Measurements from ENCODE around the gene MAGI1. TPM values are rescaled to one million over a fixed set of nuclear protein-coding genes. Genes with fewer than 3 reads are reported as not detected.
"Not testable (repeated sequence)": the region's sequence is repeated elsewhere in the genome, so short reads cannot be mapped to it uniquely, and the experiment has no call there.

MAGI1 gene
- 39.1 TPM for total RNA-seq

DNA sequence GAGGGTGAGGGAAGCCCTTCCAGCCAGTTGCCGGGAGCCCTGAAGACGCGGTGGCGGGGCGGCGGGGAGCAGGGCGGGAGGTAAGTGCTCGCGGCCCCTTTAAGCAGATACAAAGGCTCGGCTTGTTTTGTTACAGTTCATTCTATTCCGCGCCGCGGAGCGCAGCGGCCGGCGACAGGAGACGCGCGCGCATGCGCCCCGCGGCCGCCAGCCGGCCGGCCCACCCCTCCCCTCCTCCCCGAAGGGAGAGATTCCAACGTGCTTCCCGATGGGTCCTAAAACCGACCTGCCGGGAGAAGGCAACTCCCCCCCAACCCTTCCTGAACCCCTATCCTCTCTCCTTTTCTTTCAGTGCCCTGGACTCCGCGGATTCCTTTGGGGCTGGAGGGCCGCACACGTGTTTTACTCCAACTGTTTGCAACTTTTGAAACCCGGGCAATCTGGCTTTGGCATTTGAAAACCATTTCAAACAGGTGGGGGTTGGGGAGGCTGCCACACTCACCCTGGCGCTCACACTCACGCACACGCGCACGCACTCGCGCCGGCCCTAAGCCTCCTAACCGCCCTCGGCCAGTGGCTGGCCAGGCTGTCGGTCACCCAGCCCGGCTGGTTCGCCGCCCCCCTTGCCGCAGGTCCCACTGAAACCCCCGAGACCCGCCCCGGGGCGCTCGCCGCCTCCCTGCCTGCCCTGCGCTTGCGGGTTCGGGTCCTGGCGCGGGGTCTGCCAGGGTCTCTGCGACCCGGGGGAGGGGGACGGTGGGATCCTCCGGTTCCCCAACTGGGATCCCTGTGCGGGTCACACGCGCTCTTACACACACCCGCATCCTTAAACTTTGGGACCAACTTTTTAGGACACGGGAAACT, at the start of gene MAGI1:
MAGI1 (minus strand) TSS at position 193 of the 864 bp plus-strand sequence. CDS start 610 bp downstream, outside the sequence.
- FAIRE-seq = no peak
- DNase-seq (ENCODE audit: low spot score in 2 of 2) = peak; percentile 91 to 93

DNA sequence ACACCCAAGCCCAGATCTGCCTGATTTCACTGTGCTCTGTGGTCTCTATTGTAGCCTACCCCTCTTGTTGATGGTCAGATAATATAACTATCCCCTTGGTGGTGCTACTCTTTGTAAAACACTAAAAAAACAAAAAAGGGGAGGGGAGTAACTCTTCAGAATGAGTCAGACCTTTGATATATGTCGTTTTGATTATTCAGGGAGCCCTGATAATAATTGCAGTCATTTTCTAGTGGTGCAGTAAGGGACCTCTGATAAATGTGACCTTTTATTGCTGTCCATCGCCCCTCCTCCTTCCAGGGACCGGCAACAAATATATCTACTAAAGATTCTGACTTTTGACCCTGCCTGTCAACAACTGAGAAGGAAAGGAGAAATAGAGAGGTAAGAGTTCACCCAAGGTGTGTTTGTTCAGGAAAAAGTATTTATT, 45.1 kb upstream of the MAGI1 start:
- no peak for FAIRE-seq
- DNase-seq (ENCODE audit: low spot score in 2 of 2) = no peak

DNA sequence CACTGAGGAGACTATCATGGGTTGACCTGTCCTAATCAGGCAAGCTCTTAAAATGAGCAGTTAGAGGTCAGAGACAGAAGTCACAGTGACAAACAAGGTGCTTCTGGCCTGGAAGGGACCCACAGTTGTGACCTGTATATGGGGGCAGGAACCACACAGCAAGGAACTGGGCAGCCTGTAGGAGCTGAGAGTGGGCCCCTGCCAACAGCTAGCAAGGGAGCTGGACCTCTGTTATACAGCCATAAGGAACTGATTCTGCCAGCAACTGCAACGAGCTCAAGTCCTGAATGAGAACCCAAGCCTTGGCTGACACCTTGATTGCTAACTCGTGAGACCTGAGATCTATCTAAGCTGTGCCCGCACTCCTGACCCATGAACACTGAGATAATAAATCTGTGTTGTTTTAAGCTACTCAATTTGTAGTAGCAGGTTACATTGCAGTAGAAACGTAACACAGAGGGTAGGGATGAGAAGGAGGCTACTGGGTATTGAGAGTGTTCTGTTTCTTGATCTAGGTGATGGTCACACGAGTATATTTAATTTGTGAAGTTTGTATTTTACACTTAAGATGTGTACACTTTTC, 44.5 kb upstream of the MAGI1 start:
- DNase-seq (ENCODE audit: low spot score in 2 of 2) = no peak
- FAIRE-seq = no peak

DNA sequence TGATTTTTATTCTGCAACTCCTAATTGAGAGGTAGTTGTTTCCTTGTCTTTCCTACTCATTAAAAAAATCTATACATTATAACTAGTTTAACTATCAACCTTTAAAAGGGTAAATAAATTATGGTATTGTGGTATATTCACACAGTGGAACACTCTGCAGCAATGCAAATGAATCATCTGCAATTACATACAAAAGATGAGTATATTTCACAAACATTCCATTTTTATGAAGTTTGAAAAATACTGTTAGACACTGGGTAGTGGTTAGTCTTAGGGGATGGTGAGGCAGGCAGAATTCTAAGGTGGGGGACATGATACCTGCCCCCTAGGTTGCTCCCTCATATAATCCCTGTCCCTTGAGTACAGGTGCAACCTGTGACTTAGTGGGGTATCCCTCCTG, 44.0 kb upstream of the MAGI1 start:
- no peak for FAIRE-seq
- no peak for DNase-seq (ENCODE audit: low spot score in 2 of 2)

DNA sequence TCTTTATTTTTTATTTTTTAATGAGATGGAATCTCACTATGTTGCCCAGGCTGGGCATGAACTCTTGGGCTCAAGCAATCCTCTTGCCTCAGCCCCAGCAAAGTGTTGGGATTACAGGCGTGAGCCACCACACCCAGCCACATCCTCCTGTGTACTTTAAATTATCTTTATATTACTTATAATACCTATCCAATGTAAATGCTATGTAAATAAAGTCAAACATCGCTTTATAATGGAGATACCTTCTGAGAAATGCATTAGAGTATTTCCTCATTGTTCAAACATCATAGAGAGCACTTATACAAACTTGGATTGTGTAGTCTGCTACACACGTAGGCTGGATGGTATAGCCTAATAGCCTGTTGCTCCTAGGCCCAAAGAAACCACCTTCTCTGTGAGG, 41.4 kb upstream of the MAGI1 start:
- DNase-seq (ENCODE audit: low spot score in 2 of 2) = no peak
- no peak for FAIRE-seq

DNA sequence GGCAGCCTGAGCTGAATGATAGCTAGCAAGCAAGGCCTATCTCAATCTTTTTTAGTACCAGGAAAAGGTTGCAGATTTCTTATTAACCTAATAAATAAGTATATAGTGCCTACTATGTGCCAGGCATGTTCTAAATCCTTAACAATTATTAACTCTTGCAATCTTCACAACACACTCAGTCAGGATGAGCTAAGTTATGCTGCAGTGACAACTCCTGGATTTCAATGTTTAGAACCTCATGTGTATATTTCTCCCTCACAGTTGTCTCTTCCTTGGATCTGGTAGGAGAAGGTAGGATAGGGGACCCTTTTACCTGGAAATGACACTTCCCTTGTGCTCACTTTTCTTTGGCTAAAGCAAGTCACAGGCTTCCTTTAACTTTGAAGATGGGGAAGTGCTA, 39.3 kb upstream of the MAGI1 start:
- FAIRE-seq (no peak), DNase-seq (ENCODE audit: low spot score in 2 of 2) (no peak)

DNA sequence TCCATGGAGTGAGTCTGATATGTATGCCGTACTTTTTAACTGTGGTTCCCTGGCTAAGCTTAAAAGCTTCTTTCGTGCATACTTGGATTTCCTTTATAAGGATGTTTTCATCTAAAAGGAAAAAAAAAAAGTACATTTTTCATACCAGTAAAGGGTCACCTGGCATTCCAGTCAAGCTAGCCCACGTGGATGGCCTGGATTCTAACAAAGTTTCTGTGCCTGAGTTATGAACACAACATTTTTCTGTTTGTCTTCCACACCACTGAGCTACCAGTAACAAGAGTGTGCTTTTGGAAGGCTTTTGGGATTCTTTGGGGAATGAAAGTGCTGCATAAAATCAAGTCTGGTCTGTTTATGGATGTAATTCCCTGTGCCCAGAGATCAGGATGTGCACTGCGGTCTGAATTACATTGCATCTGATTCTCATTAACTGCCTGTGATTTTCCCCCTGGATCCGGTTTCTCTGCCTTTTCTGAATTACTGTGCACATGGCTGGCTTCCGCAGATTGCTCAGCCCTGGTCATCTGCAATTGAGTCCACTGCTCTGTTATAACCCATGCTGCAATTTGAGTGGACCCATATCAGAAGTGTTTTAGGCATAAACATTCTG, 38.2 kb upstream of the MAGI1 start:
- FAIRE-seq = no peak

DNA sequence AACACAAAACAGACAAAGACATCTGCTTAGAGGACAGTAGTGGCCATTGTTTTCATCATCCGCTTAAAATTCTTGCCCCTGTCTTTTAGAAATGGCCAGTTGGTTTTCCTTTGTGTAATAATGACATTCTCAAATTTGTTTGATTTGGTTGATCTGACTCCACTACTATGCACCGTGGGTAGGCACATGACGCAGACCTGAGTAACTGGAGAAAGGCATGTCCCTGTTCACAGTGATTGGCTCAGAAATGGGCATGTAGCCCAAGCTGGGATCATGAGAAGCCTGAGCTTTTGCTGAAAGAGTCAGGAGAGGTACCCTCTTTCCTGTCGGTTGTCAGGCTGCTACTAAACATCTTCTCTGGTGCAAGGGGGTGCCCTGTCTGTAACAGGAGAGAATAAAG, 36.6 kb upstream of the MAGI1 start:
- no peak for DNase-seq (ENCODE audit: low spot score in 2 of 2)
- no peak for FAIRE-seq

More for the DNA sequence above, 38.2 kb upstream of the MAGI1 start:
- no peak for DNase-seq (ENCODE audit: low spot score in 2 of 2)

DNA sequence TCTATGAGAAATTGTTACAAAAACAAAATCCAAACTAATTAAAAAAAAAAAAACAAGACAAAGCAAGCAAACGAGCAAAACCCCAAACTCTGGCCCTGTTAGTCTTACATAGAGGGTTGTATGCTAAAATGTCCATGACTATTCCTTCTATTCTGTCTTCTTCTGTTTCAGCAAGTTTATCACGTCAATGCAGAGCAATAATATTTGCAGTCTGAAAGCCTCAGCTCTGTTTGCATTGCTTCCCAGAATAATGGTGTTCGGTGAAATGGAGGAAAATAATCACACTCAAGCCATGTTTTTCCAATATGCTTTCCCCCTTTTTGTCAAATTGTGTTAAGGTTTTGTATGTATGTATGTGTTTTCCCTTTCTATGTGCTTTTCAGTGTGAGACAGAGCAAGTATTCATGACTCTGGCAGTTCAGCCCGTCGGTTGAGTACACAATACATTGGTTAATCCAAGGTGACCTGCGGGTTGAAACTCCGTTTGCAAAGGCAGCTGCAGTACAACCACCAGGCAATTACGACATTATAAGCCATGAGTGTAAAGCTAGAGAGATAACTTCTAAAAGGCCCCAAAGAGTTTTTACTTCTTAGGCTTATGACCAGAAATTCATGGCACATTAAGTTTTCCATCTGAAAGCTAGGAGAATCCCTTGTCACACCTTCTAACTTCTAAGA, 34.9 kb upstream of the MAGI1 start:
- FAIRE-seq (no peak), DNase-seq (ENCODE audit: low spot score in 2 of 2) (no peak)

DNA sequence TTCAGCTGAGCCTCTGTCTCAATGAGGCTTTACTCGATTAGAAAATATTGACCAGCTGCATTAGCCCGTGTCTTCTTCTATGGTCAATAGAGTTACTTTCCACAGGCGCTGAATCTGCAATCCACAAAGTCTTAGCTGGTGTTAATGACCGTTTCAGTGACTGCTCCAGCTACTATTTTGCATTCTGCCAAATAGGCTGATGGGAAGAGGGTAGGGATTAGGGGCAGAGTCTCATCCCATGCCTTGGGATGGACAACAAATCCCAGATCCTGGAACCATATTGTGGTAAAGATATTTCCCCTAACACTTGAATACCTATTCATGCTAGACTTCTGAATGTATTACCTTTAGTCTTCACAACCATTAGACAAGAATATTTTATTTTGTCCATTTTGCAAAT, 29.5 kb upstream of the MAGI1 start:
- DNase-seq (ENCODE audit: low spot score in 2 of 2) = no peak

DNA sequence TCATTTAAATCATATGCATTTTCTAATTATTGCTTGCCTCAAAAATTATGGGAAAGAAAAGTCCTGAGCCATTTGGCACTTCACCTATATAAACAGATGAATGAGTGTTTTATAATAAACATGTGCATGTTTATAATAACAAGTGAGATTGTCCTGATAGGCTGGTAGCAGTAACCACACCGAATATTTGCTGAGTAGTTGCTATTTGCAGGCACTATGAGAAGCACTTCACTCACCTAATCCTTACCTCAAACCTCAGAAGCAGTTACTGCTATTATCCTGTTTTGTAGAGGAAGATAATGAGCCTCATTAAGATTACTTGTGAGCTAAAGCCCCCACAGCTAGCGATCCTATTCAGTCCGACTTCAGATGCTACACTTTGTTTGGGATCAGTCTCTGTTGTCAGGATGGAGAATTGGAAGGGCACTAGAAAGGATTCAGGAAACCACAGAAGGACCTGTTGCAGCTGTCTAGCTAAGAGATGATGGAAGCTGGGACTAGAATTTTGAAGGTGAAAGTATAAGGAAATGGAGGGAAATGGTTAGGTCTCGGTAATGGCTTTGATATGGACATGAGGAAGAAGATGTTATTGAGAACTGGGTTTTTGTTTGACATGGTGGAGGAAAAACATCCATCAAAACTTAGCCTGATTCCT, 28.4 kb upstream of the MAGI1 start:
- DNase-seq (ENCODE audit: low spot score in 2 of 2) = no peak
- no peak for FAIRE-seq

More for the DNA sequence above, 29.5 kb upstream of the MAGI1 start:
- no peak for FAIRE-seq

DNA sequence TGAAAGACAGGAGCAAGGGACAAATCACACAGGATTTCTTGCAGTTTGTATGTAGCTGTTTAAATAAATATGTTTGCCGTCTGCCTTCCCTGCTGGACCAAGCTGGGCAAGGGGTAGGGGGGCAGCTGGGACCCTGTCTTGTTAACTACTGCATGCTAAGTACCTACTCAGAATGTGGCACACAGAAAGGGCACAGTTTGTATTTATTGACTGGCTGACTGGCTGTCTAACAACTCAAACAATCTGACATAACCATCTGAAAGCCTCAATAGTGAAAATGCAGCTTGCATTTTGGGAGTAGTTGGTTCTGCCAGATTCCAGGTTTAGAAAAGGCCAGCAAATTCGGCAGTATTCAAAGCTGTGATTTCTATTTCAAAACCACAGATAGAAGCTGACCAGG, 16.6 kb upstream of the MAGI1 start:
- DNase-seq (ENCODE audit: low spot score in 2 of 2) (no peak), FAIRE-seq (no peak)

DNA sequence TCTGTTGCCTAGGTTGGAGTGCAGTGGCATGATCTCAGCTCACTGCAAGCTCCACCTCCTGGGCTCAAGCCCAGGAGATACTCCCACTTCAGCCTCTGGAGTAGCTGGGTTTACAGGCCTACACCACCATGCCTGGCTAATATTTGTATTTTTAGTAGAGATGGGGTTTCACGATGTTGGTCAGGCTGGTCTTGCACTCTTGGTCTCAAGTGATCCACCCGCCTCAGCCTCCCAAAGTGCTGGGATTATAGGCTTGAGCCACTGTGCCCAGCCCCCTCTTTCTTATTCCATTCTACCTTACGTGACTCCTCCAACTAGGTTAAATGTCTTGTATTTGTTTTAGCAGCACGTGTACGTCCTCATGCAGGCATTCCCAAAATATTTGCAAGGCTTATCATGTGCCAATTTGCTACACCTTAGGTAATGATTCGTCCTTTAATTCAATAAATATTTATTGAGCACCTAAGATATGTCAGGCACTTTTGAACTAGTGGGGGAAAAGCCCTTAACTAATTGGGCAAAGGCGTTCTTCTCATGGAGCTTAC, 14.9 kb upstream of the MAGI1 start:
- DNase-seq (ENCODE audit: low spot score in 2 of 2) (no peak), FAIRE-seq (no peak)

DNA sequence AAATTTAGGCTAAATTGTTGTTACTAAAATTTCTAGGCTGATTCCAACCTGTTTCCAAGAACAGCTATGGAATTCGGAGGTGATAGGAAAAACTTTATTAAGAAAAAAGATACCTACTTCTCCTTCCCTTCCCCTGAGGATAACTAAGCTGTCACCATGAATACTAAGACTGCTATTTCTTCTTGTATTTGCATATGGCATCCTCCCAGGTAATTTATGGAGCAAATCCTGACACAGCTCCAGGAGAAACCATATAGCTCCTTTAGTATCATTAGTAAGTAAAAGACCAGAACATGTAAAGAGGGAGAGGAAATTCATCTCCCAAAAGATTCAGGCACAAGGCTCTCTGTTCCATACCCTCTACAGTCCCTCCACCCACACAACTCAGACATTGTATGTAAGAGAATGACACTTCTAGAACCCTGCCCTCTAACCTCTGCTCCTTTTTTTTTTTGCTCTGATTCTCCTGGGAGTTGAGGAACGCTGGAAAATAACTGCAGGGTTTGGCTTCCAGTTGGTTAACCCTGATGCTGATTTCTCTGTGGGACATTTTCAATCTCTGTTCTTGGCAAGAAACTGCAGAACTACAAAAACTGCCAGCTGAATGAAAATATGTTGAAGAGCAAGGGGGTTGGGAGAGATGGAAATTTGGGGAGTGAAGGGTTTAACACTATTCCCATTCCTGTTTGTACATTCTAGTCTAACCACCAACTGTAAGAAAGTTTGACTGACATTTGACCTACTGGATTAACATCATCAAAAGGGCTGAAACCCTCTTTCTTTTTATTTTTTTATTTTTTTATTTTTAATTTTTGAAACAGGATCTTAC, 14.2 kb upstream of the MAGI1 start:
- no peak for FAIRE-seq
- DNase-seq (ENCODE audit: low spot score in 2 of 2) = no peak

DNA sequence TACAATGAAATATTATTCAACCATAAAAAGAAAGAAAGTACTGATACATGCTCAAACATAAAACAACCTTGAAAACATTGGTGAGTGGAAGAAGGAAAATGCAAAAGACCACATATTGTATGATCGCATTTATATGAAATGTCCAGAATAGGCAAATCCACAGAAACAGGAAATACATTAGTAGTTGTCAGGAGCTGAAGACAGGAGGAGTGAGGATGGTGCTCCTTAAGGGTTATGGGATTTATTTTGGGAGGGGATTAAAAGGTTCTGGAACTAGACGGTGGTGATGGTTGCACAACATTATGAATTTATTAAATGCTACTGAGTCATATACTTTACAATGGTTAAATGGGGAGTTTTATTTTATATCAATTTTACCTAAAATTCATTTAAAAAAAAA, 12.1 kb upstream of the MAGI1 start:
- no peak for DNase-seq (ENCODE audit: low spot score in 2 of 2)
- no peak for FAIRE-seq

DNA sequence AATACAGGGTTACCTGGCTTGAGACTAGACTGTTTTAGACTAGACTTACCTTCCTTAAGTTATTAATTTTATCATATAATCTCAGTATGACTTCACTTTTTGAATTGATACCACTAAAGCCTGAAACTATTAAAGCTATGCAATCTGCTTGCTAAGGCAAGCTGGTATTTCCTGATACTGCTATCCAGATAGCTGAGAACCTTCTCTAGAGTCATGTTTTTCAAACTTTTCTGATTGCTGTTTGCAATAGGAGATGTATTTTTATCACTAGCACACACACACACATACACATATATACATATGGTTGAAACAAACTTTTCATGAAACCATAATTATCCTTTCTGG, 9.3 kb upstream of the MAGI1 start:
- FAIRE-seq = no peak
- no peak for DNase-seq (ENCODE audit: low spot score in 2 of 2)

DNA sequence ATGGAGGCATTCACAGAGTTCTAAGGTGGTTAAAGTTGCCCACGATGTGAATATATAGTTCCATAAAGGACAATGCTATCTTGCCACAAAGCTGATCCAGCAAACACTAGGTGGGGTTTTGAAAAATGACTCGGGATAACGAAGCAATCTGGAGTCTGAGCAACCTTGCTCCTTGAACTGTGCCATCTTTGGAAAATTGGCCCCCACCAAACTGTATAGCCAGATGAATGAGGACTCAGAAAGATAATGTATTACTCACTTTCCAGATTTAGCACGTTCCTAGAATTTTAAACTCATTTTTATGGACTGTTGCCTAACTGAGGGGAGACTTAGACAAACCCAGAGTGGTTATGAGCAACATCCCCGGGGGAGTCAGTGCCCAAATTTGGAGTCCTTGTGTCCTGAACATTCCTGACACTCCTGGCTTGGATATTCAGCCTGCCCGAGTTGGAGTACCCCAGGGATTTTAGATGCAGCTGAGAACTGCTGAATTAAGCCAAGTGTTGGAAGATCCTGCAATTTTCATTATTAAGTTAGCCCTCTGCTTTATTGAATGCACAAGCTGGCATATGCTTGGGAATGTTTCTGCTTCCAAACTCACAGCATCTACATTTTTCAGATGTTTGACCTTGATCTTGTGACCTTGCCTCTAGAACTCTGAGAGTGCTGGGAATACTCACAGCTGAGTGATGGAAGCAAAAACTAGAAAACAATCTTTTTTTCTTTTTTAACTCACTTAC, 8.8 kb upstream of the MAGI1 start:
- FAIRE-seq (no peak), DNase-seq (ENCODE audit: low spot score in 2 of 2) (peak in 1 of 2 donors; percentile 22)

DNA sequence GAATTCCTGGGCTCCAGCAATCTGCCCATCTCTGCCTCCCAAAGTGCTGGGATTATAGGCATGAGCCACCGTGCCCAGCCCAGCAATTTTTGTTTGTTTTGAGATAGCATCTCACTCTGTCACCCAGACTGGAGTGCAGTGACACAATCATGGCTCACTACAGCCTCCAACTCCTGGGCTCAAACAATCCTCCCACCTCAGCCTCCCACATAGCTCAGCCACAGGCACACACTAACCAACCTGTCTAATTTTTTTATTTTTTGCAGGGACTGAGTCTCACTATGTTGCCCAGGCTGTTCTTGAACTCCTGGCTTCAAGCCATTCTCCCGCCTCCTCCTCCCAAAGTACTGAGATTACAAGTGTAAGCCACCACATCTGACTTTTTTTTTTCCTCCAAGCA, 7.6 kb upstream of the MAGI1 start:
- FAIRE-seq; DNase-seq (ENCODE audit: low spot score in 2 of 2): not testable (repeated sequence)

DNA sequence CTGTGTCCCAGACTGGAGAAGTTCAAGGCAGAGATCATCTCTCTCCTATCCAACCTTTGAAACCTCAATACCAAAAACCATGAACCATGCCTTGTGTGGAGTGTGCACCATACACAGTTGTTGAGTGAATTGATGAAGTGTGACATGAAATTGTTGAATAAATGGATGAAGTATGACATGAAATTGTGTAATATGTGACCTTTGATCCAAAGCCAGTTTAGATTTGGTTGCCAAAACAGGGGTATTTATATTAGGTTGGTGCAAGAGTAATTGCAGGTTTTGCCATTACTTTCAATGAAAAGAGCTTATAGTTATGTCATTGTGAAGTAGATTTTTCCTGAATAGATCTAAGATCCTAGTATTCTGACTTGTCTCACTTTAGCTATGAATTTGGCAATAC, 3.1 kb upstream of the MAGI1 start:
- FAIRE-seq (no peak), DNase-seq (ENCODE audit: low spot score in 2 of 2) (no peak)
